Germinal center (tissue), 1 donor: ENCODE measurements around the gene AK5.

Experiments
- DNase-seq: peaks from one replicate; pipeline ENCODE4 v3.0.0; 2012; ENCODE audit warnings: mixed read lengths, low spot score

The AK5 gene

GRCh38 chr1:77438236-77438913, 156.6 kb downstream of the AK5 start:
- no peak for DNase-seq

DNA sequence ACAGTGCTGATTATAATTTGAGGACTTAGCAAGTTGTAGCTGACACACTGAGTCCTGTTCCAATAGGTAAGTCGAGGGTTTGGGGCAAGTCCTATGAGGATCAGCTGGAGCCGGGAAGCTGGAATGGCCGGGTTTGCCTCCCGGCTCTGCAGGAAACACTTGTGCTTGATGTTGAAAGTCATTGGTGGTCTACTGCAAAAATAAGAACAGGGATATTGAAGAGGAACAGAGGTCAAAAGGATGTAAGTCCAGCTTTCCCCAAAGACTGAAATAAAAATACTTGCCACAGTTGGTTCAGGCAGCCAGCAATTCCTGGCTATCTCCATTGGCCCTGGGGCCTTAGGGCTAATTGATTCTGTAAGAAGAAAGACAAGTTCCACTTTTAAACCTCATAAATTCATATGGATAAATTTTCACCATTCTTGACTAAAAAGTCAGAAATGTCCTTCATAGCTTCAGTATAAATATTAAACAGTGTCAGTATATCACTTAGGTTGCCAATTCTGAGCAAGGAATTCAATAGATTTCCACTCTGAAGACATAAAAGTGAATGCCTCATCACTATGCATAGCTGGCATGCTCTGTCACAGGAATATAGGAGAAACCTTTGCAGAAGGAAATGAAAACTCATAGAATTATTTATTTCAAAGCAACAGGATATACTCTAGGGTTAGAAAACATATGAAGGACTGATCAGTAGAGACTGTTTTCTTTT, 165.2 kb downstream of the AK5 start:
- no peak for DNase-seq

DNA sequence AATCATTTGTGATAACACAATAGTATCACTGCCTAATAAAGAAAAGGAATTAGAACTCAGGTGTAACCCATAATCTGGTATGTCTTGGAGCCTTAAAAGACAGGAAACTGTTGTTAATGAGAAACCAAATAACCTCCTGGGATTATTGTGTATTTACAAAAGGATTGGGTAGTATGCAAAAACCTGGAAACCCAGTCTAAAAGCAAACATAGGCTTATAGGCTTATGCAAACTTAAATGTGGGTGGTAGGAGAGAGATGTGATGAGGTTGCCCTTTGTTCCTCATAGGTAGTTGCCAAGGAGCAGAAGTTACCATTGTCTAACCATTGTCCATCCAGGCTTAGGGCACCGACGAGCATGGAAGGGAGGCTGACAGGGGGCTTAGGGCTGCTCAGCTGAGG, 165.8 kb downstream of the AK5 start:
- no peak for DNase-seq

GRCh38 chr1:77459881-77460280, 178.1 kb downstream of the AK5 start:
- DNase-seq: no peak

- DNase-seq: no peak
Observed at GRCh38 chr1:77461691-77462090, 179.9 kb downstream of the AK5 start.

GRCh38 chr1:77463216-77463615, 181.4 kb downstream of the AK5 start:
- DNase-seq: no peak

DNA sequence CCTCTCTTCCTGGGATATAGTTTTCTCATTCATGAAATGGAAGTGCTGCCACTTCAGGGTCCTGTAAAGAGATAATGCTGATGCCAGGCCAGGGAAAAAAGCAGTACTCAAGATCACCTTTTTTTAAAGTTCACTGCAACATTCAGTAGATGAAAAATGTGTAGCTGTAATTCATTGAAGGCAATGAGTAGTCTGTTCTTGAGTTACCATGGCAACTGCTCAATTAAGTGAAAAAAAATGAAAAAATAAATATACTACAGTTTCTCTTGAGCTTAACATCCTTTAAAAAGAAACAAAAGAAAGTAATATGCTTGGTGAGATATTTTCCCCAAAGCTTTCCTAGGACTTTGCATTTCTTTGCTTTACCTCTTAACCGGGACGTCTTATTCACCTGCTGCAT, 183.3 kb downstream of the AK5 start:
- DNase-seq: no peak

GRCh38 chr1:77465922-77466321, 184.1 kb downstream of the AK5 start:
- DNase-seq: no peak

DNA sequence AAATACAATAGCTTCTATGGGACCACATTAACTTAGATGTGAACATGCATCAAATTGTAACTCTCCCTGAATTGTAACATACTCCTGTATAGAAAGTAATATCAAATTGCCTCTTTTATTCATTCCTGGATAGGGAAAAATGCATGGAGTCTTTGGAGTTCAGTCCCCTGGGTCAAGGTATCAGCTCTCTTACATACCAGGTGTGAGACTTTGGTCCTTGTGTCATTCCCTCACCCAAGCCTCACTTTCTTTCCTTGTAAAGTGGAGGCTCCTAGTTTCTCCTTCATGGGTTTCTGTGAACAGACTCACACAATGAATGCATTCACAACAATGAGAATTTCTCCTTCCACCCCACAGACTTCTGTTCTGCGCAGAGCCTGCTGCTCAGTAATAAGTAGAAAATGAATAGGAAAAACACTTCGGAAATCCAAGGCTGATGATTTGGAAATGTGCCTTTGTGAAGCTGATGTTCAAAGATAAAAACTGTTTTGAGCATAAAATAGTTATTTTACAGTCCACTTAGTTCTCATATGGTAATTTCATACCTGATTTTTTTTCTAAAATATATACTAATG, 185.3 kb downstream of the AK5 start:
- DNase-seq: no peak

DNA sequence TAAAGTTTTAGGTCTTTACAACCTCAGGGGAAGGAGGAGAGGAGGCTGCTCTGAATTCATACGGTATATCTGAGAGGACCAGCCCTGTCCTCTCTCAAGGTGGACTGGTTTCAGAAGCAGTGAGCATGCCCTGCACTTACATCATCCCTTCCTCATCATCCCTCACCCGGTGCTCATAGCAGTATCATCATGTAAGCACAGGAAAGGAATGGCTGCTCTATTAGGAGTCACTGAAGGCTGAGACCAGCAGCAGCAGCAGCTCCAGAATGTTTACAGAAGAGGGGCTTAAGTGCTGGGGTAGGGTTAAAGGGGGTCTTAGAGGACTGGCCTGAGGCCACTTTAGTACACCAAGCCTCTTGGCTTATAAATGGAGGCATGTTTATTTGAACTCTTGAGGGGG, 185.9 kb downstream of the AK5 start:
- DNase-seq: no peak

GRCh38 chr1:77468257-77468948, 186.6 kb downstream of the AK5 start:
- no peak for DNase-seq

DNA sequence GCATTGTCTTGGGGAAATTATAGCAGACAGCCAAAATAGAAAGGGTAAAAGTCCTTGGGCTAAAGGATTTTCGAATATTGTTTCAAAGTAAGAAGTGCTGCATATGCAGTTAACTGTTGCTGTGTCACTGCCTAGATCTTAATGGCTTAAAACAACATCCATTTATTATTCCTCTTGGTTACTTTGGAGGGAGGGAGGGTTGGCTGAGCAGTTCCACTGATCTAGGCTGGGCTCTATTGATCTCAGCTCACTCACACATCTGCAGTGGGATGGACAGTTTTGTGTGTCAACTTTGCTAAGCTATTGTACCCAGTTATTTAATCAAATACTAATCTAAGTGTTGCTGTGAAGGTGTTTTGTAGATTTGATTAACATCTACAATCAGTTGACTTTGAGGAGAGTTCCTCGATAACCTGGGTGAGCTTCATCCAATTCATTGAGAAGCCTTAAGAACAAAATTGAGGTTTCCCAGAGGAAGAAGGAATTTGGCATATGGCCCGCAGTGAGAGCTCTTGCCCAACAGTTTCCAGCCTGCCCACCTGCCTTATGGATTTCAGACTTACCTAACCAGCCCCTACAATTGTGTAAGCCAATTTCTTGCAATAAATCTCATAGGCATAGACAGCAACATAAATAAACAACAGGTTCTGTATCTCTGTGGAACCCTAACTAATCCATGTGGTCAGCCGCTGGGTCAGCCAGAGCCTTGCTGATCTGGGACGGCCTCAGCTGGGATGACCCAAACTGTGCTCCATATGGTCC, 187.3 kb downstream of the AK5 start:
- no peak for DNase-seq

DNA sequence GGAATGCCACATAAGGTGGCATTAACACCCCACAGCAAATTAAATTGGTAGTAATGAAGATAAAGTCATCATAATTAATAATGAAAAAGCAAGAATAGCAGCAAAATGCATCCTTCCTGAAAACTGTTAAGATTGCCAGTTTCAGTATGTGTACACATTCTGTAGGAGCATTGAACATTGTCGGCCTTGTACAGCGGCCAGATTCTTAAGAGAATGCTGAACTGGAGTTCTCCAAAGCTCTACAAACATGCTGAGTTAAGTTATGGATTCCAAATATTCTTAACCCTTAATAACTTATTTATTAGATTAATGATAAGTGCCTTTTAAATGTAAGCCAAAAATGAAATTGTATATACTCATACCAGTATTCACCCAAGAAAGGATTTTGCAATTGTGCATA, 189.9 kb downstream of the AK5 start:
- DNase-seq: no peak

DNA sequence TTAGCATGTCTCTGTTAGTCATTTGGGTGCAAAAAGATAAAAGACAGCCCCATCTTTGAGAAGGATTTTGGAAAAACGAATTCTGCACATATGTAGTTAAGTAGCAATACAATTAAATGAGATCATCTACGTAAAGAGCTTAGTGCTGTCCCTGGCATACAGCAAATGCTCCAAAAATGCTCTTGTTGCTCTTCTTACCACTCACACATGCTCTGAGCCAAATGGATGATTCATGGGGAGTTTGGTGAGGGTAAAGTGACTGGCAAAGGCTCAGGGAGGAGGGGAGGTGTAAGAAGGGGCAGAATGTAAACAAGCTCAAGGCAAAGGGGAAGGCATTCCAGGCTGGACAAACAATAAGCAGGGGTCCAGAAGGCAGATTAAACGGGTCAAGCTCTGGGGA, 191.9 kb downstream of the AK5 start:
- DNase-seq: no peak

GRCh38 chr1:77475641-77476040, 193.8 kb downstream of the AK5 start:
- no peak for DNase-seq

DNA sequence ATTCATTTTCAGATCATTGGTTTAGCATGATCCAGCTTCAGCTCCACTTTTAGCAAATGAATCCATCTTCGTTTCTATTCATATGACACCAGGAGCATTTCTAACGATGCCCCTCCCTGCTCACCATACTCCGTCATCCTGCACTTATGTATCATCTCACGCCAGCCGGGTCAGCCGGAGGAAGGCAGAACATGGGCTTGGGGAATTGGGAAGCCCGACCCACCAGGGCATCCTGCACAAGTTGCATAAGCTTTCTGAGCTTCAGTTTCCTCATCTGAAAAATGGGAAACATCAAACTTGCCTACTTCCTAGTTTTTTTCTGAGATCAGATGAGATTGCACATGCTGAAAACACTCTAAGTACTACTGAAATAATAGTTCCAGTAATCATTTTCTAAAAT, 194.7 kb downstream of the AK5 start:
- DNase-seq: no peak

DNA sequence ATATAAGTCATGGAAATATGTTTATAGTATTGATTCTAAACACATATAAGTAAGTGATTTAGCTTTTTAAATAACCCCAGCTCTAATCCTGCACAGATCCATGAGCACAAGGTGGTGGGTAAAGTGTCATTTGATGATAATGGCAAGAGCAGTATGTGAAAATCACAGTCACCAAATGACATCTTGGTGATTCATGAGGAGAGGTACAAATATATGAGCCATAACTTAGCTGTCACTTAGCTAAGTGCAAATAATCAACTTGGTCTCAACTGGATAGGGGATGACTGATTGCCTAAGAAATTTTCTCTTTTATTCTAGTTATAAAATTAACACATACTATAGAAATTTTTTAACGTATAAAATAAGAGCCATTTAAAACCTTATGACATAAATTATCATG, 202.5 kb downstream of the AK5 start:
- no peak for DNase-seq

GRCh38 chr1:77484926-77485325, 203.1 kb downstream of the AK5 start:
- no peak for DNase-seq

GRCh38 chr1:77487631-77488030, 205.8 kb downstream of the AK5 start:
- DNase-seq: no peak

GRCh38 chr1:77489910-77490309, 208.1 kb downstream of the AK5 start:
- no peak for DNase-seq

- DNase-seq: no peak
Observed at GRCh38 chr1:77494026-77494425, 212.2 kb downstream of the AK5 start.

DNA sequence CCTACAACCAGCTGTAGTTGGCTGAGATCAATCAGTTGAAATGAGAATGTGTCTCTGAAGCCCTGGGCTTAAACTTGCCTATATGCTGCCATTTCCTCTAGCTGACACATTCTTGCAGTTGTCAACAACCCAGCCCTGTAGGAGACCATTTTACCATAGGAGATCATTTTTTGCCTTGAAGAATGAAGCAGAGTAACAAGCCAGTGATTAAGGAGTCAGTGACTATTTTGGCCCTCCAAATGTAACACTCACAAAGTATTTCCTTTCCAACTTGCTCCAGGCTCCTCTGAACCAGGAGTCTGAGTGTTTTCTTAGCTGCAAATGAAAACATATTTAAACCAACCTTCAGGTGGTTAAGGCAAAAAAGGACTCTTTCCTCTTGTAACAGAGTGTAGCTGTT, 217.1 kb downstream of the AK5 start:
- no peak for DNase-seq
